ENCODE results near the gene FIS1.
"Not testable (repeated sequence)": the region's sequence is repeated elsewhere in the genome, so short reads cannot be mapped to it uniquely, and the experiment has no call there.

The FIS1 gene

DNA sequence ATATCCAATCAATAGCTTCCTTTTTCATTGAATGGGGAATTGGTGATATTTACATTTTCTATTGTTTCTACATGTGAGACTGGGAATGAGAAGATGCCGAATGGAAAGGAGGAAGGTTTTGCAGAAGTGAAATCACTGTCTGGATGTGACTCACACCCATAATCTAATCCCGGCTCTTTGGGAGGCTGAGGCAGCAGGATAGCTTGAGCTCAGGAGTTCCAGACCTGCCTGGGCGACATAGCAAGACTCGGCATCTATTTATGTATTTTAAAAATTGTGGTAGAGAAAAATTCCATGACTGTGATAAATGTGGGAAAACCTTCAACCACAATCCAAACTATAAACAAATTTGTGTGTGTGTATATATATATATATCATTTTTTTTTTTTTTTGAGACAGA is 10.9 kb upstream of the FIS1 start:
- DNase-seq: no peak

DNA sequence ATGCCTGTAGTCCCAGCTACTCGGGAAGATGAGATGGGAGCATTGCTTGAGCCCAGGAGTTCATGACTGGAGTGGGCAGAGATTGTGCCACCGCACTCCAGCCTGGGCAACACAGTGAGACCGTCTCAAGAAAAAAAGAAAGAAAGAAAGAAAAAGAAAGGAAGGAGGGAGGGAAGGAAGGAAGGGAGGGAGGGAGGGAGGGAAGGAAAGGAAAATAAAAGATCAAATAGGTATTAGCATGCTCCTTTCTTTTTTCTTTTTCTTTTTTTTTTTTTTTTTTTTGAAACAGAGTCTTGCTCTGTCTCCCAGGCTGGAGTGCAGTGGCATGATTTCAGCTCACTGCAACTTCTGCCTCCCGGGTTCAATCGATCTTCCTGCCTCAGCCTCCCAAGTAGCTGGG is 8.3 kb upstream of the FIS1 start:
- DNase-seq: not testable (repeated sequence)

DNA sequence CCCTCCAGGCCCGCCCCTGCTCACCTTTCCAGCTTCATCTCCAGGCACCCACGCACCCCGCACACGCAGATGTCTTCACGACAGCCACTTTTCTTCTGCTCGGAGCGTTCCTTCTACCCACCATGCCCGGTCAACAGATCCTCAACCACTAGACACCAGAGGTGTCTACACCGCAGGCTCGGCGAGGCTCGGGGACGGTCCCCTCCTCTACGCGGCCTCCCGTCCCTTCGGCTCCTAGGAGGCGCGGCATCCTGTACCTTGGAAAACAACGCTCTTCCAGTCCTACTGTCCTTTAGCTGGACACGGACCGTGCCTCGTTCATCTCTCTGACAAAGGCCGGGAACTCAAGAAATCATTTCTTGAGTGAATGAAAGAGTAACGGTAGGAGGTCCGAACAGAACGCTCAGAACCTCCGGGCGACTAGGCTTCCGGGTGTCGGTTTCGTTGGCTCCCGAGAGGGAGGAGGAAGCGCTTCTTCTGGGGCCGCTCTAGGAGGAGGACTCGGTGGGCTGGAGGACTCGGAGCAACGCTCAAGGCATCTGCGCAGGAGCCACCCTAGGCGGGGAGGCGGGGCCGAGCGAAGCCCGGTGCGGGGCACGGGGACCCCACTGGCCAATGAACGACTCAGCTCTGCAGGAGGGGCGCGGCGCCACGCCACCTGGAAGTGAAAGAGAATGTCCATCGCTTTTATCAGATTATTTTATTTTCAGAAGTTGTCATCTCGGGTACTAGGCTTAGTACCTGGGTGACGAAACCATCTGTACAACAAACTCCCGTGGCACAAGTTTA is 7.2 kb upstream of the FIS1 start:
- DNase-seq: peak; percentile 98 to 99

DNA sequence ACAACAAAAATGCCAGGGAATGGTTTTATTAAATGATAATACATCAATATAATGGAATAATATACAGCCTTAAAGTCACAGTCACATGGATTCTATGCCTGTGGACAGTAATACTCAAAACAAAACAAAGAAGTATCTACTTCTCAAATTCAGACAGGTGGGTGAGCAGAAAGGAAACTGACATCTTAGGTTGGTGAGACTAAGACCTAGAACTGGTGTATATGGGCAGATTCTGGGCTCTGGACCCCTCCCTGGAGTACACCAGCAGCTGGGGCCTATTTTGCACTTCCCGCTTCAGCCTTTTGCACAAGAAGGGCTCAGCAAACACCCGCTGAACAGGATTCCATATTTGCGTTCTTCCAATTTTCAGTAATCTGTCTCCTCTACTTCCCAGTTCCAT is 5.4 kb upstream of the FIS1 start:
- DNase-seq: no peak

DNA sequence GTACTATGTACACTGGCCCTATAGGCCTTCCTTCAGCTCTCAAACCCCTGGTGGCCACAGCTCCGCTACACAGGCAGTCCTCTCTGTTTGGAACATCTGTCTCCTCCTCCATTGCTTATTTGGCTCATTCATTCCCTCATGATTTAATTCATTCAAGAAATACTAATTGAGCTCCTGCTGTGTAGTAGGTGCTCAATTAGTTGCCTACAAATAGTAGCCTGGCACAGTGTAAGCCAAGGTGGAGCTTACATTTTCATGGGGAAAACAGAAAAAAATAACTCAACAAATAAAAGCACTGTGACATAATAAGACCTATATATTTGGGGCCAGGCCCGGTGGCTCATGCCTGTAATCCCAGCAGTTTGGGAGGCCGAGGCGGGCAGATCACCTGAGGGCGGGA is 3.4 kb upstream of the FIS1 start:
- no peak for DNase-seq

DNA sequence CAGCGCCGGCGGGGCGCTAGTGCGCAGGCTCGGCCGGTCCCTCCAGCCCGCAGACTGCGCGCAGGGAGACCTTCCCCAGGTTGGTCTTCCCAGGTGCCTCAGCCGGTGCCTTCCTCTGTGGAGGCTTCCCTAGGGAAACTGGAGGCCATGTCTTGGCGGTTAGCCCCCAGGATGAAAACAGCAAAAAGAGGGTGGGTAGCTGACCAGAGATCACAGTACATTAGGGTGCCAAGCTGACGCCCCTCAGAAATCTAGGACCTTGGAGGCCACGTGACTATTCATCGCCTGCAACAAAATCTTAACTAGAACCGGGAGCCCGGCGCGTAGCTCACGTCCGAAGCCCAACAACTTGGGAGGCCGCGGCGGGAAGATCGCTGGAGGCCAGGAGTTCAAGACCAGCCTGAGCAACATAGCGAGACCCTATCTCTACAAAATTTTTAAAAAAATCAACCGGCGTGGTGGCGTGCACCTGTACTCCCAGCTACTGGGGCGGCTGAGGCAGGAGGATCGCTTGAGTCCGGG is 327 bp upstream of the FIS1 start:
- no peak for DNase-seq

DNA sequence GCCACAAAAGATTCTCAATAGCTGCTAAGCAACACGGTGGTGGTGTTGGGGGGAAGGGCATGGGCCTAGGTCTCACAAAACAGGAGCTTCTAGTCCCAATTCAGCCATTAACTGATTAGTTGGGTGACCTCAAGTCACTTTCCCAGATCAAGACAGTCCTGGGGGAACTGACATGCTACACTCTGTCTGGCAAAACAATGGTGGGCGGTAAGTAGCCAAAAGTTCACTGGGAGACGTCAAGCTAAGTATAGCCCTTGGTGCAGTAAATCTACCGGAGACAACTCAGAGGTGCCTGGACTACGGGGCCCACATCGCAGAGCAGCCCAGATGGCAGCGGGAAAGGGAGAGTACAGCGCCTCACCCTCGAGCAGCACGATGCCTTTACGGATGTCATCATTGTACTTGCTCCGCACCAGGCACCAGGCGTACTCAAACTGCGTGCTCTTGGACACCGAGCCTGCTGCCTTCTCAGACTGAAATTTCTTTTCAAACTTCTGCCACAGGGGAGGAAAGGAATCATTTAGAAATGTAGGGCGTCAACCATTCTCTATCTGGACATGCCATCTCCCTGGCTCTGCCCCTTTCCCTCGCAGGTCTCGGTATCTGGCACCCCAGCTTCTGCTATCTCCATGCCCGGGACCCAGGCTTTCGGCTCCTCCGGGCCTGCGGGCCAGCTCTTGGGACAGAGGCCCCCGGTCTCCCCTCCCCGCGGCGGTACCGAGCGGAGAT is 1.1 kb downstream of the FIS1 start:
- no peak for DNase-seq

DNA sequence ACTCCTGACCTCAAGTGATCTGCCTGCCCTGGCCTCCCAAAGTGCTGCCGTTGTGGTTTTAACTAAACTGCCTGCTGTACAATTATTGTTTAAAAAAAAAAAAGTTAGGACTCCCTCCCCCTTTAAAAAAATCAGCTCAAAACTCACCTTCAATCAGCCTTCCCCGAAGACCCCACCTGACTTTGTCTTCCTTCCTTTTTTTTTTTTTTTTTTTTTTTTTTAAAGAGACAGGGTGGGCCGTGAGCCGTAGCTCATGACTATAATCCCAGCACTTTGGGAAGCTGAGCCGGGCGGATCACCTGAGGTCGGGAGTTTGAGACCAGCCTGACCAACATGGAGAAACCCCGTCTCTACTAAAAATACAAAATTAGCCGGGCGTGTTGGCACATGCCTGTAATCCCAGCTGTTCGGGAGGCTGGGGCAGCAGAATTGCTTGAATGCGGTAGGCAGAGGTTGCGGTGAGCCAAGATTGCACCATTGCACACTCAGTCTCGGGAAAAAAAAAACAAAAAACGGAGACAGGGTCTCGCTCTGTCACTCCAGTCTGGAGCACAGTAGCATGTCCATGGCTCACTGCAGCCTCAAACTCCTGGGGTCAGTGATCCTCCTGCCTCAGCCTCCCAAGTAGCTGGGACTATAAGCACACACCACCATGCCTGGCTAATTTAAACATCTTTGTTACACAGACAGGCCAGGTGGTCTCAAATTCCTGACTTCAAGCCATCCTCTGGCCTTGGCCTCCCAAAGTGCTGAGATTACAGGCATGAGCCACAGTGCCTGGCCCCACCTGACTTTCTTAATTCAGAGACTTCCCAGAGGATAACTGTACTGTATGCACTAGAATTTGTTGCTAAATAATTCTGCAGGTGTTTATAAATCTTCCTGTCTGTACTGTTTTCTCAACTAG is 3.2 kb downstream of the FIS1 start:
- DNase-seq: no peak

DNA sequence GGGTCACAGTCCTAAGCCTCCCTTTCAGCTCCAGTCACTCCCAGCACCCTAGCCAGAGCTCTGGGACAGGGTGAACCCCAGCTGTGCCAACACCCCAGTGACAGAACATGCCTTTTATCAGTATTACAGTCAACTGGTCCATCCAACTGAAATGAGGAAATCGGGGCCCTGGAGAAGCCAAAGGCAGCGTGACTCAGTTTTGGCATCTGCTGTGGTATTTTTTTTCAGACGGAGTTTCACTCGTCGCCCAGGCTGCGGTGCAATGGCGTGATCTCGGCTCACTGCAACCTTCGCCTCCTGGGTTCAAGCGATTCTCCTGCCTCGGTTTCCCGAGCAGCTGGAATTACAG is 3.9 kb downstream of the FIS1 start:
- DNase-seq: peak in 1 of 2 donors; percentile 36

DNA sequence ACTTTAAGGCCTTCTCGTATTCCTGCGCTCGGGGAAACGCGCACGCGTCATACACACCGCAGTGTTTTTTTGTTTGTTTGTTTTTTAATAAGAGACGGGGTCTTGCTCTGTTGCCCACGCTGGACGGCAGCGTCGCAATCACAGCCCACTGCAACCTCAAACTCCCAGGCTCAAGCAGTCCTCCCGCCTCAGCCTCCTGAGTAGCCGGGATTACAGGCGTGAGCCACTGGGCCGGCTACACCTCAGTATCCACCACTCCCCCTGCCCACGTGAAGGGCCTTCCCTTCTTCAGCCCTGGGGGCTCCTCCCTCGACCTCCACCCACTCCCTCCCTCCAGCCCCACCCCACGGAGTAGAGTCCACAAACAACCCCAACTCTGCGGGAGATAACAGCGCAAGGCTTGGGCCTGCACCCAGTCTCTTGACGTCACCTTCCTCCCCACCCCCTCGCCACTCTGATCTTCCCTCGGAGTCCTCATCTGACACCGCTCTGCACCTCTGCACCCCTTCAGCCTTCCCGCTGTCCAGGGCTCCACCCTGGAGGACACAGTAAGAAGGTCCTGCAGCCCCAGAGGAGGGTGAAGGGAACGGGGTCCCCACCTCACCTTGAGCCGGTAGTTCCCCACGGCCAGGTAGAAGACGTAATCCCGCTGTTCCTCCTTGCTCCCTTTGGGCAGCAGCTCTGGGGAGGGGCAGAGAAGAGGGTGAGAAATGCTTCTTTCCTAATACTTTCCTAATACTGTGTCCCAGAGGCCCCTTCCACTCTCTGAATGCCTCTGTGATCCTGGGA is 4.5 kb downstream of the FIS1 start:
- no peak for DNase-seq

DNA sequence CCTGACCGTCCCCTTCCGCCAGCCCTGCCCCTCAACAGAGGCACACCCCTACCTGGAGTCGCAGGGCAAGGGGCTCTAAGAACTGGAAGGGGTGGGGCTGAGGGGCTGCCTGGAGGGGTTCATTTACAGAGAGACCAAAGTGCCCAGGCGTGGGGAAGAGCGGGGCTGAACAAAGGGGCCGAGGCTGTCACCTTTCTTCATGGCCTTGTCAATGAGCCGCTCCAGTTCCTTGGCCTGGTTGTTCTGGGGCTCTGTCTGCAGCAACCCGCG is 5.0 kb downstream of the FIS1 start:
- no peak for DNase-seq

DNA sequence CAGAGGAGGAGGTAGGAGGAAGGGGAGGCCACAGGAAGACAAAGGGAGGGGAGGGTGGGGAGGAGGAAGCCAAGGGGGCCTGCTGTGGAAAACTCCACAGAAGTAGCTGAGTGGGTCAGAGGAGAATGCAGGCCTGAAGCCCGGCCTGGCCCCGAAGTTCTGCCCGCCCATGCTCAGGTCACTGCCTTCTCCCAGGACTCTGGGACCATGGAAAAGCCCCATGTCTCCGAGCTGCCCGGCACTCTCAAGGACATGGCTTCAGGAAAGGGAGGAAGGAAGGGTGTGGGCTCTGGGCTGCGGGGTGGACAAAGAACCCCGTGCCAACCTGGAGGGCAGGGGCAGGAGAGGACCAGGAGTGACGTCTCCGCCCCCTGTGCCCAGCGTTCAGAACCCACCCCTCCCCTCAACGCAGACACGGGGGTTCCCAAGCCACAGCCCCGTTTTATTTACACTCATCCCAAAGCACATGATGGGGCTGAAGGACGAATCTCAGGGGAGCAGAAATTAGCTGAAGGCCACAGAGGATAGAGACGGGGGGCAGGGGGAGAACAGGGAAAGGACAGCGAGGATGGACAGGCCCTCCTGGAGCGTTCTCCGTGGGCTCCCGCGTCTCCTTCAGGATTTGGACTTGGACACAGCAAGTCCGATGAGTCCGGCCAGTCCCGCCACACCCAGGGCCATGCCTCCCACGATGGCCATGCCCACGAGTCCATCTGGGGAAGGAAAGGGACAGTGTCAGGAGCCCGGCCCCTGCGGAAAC is 5.5 kb downstream of the FIS1 start:
- no peak for DNase-seq

DNA sequence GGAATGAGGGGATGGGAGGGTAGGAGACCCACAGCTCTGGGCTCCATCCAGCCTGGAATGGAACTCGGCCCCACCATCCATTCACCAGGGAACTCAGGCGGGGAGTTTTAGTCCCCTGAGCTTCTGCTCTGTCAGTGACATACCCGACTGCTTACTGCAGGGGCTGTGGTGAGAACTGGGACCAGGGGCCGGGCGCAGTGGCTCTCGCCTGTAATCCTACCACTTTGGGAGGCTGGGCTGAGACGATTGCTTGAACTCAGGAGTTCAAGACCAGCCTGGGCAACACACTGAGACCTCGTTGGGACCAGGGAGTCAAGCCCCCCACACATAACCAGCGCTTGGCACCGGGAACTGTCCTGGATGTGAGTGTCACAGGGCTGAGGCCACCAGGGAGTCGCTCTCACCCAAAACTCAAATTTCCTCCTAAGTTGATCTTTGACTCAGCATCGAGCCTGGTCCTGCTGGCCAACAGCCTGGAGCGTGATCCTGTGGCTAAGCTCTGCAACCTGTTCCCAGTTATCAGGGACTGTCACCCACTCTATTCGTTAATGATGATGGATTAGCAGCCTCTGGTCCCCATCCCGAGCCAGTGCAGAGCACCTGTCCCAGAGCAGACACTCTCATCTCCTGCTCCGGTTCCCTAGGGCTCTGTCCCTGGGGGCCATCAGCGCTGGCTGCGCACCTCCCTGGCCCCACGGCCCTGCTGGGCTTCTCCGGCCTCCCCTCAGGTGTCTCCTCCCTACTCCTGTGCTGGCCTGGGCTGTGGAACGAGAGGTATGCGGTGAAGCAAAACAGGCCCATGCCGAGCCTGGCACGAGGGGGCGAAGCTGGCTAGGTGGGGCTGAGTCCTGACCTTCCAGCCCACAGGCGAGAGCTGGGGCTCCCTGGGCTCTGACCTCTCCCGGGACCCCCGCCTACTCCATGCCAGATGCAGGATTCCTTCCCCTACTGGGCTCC is 6.4 kb downstream of the FIS1 start:
- DNase-seq: no peak

DNA sequence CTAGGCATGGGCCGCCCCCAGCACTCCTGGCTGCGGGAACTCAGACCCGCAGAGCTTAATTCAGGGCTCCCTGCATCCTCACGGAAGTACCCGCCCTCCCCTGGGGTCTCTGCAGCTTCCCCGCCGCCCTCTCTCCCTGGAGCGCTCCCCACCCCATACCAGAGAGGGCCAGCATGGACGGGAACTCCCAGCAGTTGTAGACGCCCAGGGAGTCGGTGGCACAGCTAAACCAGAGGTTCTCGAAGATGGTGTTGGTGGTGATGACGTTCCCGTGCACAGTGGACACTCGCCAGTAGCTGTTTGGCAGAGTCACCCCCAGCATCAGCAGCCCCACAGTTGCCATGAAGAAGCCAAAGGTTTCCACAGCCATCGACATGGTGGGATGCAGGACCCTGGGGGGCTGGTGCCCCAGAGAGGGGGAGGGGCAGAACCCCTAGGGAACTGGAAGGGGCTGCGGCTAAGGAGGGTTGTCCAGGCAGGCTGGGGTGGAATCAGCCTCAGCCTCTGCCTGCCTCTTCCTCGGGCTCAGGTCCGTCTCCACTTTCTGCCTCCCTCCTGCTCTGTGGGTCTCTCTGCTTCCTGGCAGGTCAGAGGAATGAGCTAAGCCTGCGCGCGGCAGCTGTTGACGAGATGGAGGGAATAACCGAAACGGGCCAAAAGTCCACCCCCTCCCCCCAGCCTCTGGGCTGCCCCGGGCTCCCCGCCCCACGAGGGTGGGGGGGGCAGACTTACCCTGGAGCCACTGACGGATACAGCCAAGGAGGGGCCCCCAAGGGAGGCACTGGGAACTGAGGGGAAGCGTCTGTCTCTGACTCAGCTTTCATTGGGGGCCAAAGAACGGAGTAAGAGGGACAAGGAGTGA is 7.4 kb downstream of the FIS1 start, which contains the start of gene CLDN15:
CLDN15 (minus strand) TSS at position 597 of the 862 bp plus-strand sequence; CDS start at position 376, 221 bp downstream.
- no peak for DNase-seq

DNA sequence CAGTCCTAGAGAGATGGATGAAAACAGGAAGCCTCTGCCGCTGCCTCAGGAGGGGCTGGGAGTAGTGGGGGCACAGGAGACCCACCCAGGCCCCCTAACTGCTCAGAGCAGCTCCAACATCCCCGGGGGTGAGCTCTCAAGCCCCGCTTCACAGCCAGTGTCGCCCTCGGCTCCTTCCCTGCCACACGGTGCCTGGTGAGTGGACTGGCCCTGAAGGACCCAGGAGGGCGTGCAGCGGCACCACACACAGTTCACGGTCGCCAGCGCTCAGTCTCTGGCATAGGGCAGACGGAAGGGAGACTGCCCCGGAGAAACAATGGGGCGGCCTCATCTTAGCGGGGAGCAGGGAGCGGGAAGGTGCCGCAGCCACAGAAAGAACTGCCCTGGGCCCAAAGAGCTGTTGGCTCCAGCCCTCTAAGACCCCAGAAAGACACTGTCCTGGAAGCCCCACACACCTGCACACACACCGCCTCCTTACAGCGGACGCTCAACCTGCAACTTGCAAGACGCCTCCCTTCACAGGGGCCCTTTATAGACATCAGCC is 8.5 kb downstream of the FIS1 start:
- DNase-seq: no peak

DNA sequence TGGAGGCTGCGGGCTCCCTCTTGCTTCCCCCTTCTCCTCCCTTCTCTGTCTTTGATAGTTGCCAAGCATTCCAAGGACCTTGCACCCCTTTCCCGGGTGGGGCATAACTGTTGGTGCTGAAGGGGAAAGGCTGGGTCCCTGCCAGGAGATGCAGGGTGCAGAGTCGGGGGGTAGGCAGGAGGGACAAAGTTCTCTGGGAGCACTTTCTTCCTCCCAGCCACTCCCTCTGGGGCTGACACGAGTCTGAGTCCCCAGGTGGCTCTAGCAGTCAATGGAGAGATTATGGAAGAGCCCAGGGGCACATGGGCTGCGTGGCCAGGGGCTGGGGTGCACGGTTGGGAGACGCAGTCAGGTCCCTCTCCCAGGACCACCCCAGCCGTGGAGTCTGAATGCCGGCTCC is 9.4 kb downstream of the FIS1 start:
- no peak for DNase-seq

DNA sequence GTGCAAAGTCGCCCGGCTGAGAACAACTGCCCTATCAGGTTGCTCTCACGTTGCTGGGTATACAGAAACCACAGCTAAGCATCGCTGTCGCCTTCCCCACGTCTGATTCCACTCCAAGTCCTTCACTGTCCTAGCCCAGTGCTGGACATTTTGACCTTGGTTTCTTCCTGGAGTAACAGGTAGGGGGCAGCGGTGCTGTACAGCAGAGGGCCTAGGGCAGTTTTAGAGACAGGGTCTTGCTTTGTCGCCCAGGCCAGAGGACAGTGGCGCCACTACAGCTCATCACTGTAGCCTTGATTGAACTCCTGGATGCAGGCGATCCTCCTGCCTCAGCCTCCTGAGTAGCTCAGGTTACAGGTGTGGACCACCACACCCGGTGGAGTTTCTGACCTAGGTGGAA is 9.8 kb downstream of the FIS1 start:
- no peak for DNase-seq

DNA sequence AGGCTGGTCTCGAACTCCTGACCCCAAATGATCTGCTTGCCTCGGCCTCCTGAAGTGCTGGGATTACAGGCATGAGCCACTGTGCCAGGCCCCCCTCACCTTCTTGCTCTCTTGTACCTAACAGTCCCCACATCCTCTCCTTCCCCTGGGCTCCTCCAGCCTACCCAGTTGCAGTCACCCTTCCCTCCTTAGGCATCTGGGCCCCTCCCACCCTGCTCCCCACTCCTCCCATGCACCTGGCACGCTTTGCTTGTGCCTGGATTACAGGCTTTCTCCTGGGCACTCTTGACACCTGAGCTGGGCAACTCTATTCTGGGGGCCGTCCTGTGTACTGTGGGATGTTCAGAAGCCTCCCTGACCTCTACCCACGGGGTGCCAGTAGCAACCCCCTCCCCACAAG is 10.2 kb downstream of the FIS1 start:
- DNase-seq: no peak

DNA sequence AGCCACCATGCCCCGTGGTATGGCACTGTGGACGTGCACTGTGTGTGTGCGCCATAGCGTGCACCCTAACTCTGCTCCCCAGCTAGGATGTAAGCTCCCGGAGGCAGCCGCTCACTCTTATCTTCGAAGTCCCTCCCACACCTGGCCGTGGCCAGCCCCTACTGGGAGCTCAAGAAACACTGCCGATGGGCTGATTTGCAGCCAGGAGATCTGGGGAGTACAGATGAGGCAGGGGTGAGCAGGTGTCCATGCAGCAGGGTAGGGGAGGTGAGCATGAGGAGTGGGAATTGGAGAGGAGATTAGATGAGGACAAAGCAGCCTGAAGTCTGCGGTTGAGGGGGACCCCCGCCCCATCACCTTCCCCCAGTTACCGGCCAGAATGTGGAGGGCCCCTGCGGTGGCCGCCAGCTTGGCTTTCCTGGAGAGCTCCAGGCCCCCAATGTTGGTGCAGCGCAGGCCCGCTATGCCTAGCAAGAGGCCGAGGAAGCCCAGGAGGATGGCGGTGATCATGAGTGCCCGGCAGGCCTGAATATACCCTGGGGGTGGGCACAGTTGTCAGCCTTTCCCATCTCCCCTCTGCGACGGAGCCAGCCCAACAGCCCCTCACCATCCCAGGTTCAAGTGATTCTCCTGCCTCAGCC is 10.9 kb downstream of the FIS1 start:
- DNase-seq: no peak

Data from CD4-positive, alpha-beta T cell treated with Interleukin-1 beta for 1 hour (primary cell).